OCI-LY1 (cell line): ENCODE results near the gene NPTX2.

Source experiments
- H2AFZ ChIP-seq: fragments of 200-600 bp; sonication (generic), shearing (Covaris generic); 2 replicates; pipeline ENCODE4 v1.6.0; 2014; ENCODE audit warnings: antibody characterized with exemption, mild to moderate bottlenecking, low read length
- H3F3A ChIP-seq: fragments of 200-600 bp; sonication (generic), shearing (Covaris generic); 2 replicates; pipeline ENCODE4 v1.6.0; 2014; ENCODE audit warnings: mild to moderate bottlenecking, antibody characterized with exemption, low read length, moderate library complexity; ENCODE audit not compliant: insufficient read depth
- H3K27ac ChIP-seq: fragments of 200-600 bp; sonication (generic); 2 replicates; pipeline ENCODE4 v1.5.1; 2014; ENCODE audit warnings: low read length, mixed run types, mild to moderate bottlenecking, low read depth; ENCODE audit not compliant: poor library complexity, severe bottlenecking
- H3K27me3 ChIP-seq: fragments of 200-600 bp; sonication (generic); 2 replicates; pipeline ENCODE4 v1.6.0; 2014; ENCODE audit warnings: antibody characterized with exemption, mild to moderate bottlenecking, low read length, moderate library complexity; ENCODE audit not compliant: insufficient read depth
- H3K36me3 ChIP-seq: fragments of 200-600 bp; sonication (generic); 2 replicates; pipeline ENCODE4 v1.6.1; 2014; ENCODE audit warnings: mild to moderate bottlenecking, antibody characterized with exemption, low read length, moderate library complexity, mixed read lengths; ENCODE audit not compliant: insufficient read depth
- H3K4me1 ChIP-seq: fragments of 200-600 bp; sonication (generic); 2 replicates; pipeline ENCODE4 v1.5.1; 2014; ENCODE audit warnings: mild to moderate bottlenecking, low read length, moderate library complexity; ENCODE audit not compliant: insufficient read depth, severe bottlenecking
- H3K4me2 ChIP-seq: fragments of 200-600 bp; sonication (generic), shearing (Covaris generic); 2 replicates; pipeline ENCODE4 v1.6.1; 2014; ENCODE audit warnings: low read length
- H3K4me3 ChIP-seq: fragments of 200-600 bp; sonication (generic); 2 replicates; pipeline ENCODE4 v1.5.1; 2014; ENCODE audit warnings: low read length, low read depth, mild to moderate bottlenecking, mixed read lengths; ENCODE audit not compliant: poor library complexity, severe bottlenecking
- H3K79me2 ChIP-seq: fragments of 200-600 bp; shearing (Covaris generic); 2 replicates; pipeline ENCODE4 v1.6.1; 2016; ENCODE audit warnings: mixed run types, low read length, mixed read lengths; ENCODE audit not compliant: insufficient read depth
- H3K9ac ChIP-seq: fragments of 200-600 bp; sonication (generic), shearing (Covaris generic); 2 replicates; pipeline ENCODE4 v1.6.1; 2014; ENCODE audit warnings: mild to moderate bottlenecking, low read length, mixed read lengths
- H3K9me2 ChIP-seq: fragments of 200-600 bp; sonication (generic), shearing (Covaris generic); 2 replicates; pipeline ENCODE4 v1.6.1; 2014; ENCODE audit warnings: low read depth, mild to moderate bottlenecking, low read length, mixed read lengths
- H3K9me3 ChIP-seq: fragments of 200-600 bp; shearing (Covaris generic); 2 replicates; pipeline ENCODE4 v1.6.1; 2014; ENCODE audit warnings: low read length, mixed read lengths
- H4K20me1 ChIP-seq: fragments of 200-600 bp; sonication (generic), shearing (Covaris generic); 2 replicates; pipeline ENCODE4 v1.6.0; 2016; ENCODE audit warnings: mild to moderate bottlenecking, low read length; ENCODE audit not compliant: insufficient read depth
- CTCF ChIP-seq: fragments of 200-600 bp; sonication (generic), shearing (Covaris generic); IDR thresholded peaks from 2 replicates; pipeline ENCODE4 v1.5.1; 2017; ENCODE audit warnings: mild to moderate bottlenecking, antibody characterized with exemption, low read length, moderate library complexity, mixed read lengths
- EZH2 ChIP-seq: fragments of 200-600 bp; sonication (generic), shearing (Covaris generic); IDR thresholded peaks from 2 replicates; pipeline ENCODE4 v1.8.0; 2017; ENCODE audit warnings: borderline replicate concordance, mixed run types, mild to moderate bottlenecking, antibody characterized with exemption, low read length, moderate library complexity, mixed read lengths

NPTX2 gene

DNA sequence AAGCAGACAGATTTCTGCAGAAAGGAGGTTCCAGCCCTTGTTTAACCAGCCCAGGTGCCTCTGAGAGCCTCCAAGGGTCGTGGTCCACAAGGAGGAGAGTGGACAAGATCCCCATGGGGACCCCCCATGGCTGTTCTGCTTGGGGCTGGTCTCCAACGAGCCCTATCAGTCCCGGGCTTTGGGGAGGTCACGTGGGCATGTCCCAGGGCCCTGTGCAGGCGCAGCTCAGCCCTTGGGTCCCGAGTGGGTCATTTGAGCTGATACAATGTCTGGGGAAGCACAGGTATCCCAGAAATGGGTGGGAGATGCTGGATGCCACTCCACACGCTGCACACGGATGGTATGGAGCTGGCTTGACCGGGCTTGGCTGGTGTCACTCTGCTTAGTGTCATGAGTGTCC is 57.8 kb downstream of the NPTX2 start:
- Histone ChIP-seq H4K20me1 (no peaks in the 10 kb centered on the region), H3F3A (no peaks in the 10 kb centered on the region), H3K9me3 (peaks cover 8% of the 10 kb centered on the region; the same call in 1 of the 2 replicates), H3K27me3 (no peaks in the 10 kb centered on the region; the same call in 1 of the 2 replicates), H3K4me2 (no peak overlapping the region), H3K36me3 (no peaks in the 10 kb centered on the region; the same call in 1 of the 2 replicates), H3K79me2 (no peaks in the 10 kb centered on the region), H3K9me2 (no peaks in the 10 kb centered on the region), H3K4me1 (no peaks in the 10 kb centered on the region), H3K4me3 (no peak overlapping the region), H2AFZ (no peak overlapping the region), H3K9ac (no peak overlapping the region), H3K27ac (no peak overlapping the region)
- no peak for TF ChIP-seq EZH2
- no peak for TF ChIP-seq CTCF

GRCh38 chr7:98678215-98678614 is 61.1 kb downstream of the NPTX2 start:
- no peak for TF ChIP-seq EZH2
- TF ChIP-seq CTCF, result no peak
- Histone ChIP-seq H4K20me1 (no peaks in the 10 kb centered on the region), H3K4me2 (no peak overlapping the region), H3K4me1 (peaks cover 15% of the 10 kb centered on the region), H3F3A (no peaks in the 10 kb centered on the region), H3K36me3 (no peaks in the 10 kb centered on the region; the same call in 1 of the 2 replicates), H3K79me2 (no peaks in the 10 kb centered on the region), H3K27ac (no peak overlapping the region), H3K9me2 (no peaks in the 10 kb centered on the region), H3K9me3 (peaks cover 4% of the 10 kb centered on the region; the same call in 1 of the 2 replicates), H3K9ac (no peak overlapping the region), H2AFZ (no peak overlapping the region), H3K27me3 (no peaks in the 10 kb centered on the region; the same call in 1 of the 2 replicates), H3K4me3 (no peak overlapping the region)
